Hematopoietic multipotent progenitor cell treated with erythropoietin and hydrocortisone succinate and interleukin-3 and kit ligand, for 6 days (in vitro differentiated cells): ENCODE data around the gene SMARCC1.

Experiments used
- DNase-seq: peaks from one replicate; pipeline ENCODE4 v3.0.0-alpha.2; 2015

The SMARCC1 gene

GRCh38 chr3:47622671-47623461 lies 158.8 kb downstream of the SMARCC1 start:
- DNase-seq, result no peak

- no peak for DNase-seq
Measured at GRCh38 chr3:47617086-47618010, 164.3 kb downstream of the SMARCC1 start.

- no peak for DNase-seq
Measured at GRCh38 chr3:47614788-47615187, 166.9 kb downstream of the SMARCC1 start.

- no peak for DNase-seq
Measured at GRCh38 chr3:47613722-47614121, 168.0 kb downstream of the SMARCC1 start.

GRCh38 chr3:47612879-47613278 lies 168.8 kb downstream of the SMARCC1 start:
- no peak for DNase-seq

GRCh38 chr3:47612178-47612577 lies 169.5 kb downstream of the SMARCC1 start:
- no peak for DNase-seq

- no peak for DNase-seq
Measured at GRCh38 chr3:47611576-47611975, 170.1 kb downstream of the SMARCC1 start.

GRCh38 chr3:47610583-47610982 lies 171.1 kb downstream of the SMARCC1 start:
- DNase-seq, result no peak

GRCh38 chr3:47607335-47607734 lies 174.4 kb downstream of the SMARCC1 start:
- DNase-seq, result no peak

- DNase-seq, result no peak
Measured at GRCh38 chr3:47606165-47606564, 175.5 kb downstream of the SMARCC1 start.

GRCh38 chr3:47605652-47606051 lies 176.0 kb downstream of the SMARCC1 start:
- DNase-seq, result no peak

GRCh38 chr3:47604145-47604544 lies 177.5 kb downstream of the SMARCC1 start:
- DNase-seq, result no peak

- DNase-seq, result no peak
Measured at GRCh38 chr3:47603332-47603731, 178.4 kb downstream of the SMARCC1 start.

- DNase-seq, result no peak
Measured at GRCh38 chr3:47601281-47601680, 180.4 kb downstream of the SMARCC1 start.

- DNase-seq, result no peak
Measured at GRCh38 chr3:47594792-47595191, 186.9 kb downstream of the SMARCC1 start.

- DNase-seq, result no peak
Measured at GRCh38 chr3:47592066-47592795, 189.5 kb downstream of the SMARCC1 start.

GRCh38 chr3:47590216-47590615 lies 191.5 kb downstream of the SMARCC1 start:
- no peak for DNase-seq

- peak; percentile 11 for DNase-seq
Measured at GRCh38 chr3:47588587-47588986, 193.1 kb downstream of the SMARCC1 start.

- no peak for DNase-seq
Measured at GRCh38 chr3:47588053-47588452, 193.6 kb downstream of the SMARCC1 start.

- DNase-seq, result no peak
Measured at GRCh38 chr3:47586746-47587145, 194.9 kb downstream of the SMARCC1 start.

GRCh38 chr3:47583320-47584075 lies 198.2 kb downstream of the SMARCC1 start:
- no peak for DNase-seq

- DNase-seq, result no peak
Measured at GRCh38 chr3:47581835-47582234, 199.9 kb downstream of the SMARCC1 start.
